Activated CD4-positive, alpha-beta T cell treated with anti-CD3 and anti-CD28 coated beads, Interleukin-10, Interleukin-2, amounts not matched to agents 100 ng/mL and 50 ng/mL, durations not matched to agents 16 hours and 8 hours (primary cell): ENCODE data around the gene SDR42E2.
A peak's percentile ranks its signal among the peaks of the same experiment; 100 is the strongest.
"Not testable (repeated sequence)": the region's sequence is repeated elsewhere in the genome, so short reads cannot be mapped to it uniquely, and the experiment has no call there.

Experiments
- DNase-seq: peaks from one replicate; pipeline ENCODE4 v3.0.0-alpha.2; 2020

SDR42E2 gene

DNA sequence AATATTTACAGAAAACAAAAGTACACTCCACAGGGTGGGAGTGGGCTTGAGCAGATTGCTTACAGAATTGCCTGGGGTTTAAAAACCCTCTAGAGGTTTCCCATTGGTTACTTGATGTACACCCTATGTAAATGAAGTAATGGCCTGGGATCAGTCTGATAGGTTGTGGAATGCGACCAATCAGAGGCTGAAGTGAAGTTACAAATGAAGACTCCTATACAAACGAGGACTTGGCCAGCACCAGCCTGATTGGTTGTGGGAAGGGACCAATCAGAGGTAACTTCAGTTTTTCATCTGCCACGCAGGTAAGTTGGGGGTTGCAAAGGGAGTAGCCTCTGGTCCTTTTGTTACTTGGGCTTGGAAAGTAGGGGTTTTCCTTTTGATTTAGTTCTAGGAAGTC, 52.6 kb downstream of the SDR42E2 start:
- no peak for DNase-seq

DNA sequence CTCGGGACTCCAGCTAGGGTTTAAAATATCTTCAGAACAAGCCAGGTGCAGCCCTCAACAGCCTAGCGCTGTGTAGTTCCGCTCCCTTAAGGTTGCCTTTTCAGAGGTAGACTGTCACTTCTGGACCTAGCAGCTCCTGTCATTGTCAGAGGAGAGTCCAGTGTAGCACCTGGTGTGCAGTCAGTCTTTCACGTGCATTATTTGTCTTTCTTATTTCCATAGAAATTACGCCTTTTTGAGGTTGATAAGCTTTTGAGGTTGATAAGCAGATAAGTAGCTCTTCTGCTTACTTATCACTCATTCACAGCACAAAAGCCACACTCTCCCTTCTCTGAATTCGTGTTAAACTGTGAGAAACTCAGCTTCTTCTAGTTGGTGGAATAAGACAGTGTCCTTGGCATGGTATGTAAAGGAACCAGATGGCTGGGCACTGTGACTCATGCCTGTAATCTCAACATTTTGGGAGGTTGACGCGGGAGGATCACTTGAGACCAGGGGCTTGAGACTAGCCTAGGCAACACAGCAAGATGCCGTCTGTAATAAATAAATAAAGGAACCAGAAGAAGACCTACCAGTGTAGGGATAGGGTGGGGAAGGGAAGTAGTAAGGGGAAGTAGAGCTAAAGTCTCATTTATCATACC, 54.0 kb downstream of the SDR42E2 start:
- DNase-seq = no peak

DNA sequence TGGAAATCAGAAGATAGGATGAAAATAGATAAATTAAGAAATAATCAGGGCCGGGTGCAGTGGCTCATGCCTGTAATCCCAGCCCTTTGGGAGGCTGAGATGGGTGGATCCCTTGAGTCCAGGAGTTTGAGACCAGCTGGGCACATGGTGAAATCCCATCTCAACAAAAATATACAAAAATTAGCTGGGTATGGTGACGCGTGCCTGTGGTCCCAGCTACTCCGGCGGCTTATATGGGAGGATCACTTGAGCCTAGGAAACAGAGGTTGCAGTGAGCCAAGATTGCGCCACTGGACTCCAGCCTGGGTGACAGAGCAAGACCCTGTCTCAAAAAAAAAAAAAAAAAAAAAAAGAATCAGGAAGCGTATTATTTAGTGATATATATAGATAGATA, 54.5 kb downstream of the SDR42E2 start:
- DNase-seq = not testable (repeated sequence)

DNA sequence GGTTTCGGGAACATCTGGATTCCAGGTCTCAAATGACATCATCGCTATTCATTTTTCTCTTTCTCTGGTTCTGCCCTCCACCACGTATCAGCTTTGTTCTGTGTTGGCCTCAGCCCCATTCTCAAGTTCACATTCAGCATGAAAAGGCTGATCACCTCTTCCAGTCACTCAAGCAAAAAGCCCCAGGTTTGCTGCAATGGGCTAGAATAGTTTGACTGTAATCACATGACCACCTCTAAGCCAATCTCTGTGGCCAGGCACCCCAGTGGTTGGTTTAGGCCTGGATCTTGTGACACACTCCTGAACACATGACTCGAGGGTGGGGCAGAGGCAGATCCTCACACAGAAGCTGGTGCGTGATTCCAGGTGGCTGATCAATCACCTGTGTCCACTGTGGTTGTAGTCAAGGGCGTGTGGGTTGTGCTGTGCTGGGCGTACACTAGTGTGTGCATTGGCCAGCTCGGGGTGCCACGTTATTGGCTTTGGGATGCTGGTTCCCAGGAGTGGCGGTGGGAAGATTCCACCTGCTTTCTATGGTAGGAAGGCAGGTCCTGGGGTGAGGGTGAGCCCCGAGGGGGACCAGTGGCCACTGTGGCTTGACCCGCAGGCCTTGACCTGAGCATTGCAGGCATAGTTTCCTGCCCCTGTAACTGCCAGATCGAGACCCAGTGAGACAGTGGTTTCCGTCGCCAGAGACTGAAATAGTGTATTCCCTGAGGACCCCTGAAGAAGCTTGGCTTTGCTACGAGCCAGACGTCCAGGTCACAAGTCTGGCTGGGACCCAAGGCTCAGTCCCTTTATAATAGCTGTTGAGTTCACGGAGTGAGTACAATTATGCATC, 55.8 kb downstream of the SDR42E2 start:
- peak; percentile 45 for DNase-seq

DNA sequence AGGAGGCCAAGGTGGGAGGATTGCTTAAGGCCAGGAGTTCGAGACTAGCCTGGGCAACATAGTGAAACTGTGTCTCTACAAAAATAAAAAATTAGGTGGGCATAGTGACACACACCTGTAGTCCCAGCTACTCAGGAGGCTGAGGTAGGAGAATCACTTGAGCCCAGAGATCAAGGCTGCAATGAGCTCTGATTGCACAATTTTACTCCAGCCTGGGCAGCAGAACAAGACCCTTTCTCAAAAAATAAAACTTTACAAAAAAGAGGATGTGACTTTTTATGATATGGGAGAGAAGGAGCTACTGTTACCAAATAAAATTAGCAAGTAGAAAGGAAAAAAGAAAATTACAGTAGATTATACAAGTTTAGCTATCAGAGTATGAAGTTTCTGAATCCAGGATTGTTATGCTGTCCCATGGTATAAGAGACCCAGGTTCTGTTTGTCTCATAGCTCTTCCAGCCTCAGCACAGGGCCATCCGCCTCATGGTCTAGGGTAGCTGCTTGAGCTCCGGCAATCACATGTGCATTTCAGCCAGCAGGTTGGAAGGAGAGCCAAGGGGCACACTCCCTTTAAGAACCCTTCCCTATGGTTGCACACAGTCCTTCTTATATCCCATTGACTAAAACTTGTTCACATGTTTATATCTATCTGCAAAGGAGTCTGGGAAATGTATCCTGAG, 57.2 kb downstream of the SDR42E2 start:
- DNase-seq = no peak

DNA sequence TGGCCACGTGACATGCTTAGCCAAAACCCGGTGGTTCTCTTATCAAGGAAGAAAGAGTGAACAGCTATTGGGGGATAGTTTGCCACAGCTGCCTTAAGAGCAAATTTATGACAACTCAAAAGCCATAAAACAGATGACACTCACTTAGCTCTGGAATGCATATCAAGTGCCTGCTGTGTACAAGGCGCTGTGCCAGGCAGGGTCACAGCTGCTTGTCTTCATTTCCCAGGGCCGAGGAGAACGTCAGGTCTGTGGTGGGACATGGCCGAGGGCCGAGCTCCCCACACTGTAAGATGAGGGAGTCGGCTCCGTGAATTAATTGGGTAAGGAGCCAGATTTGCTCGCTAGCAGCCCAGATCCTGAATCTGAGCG, 57.7 kb downstream of the SDR42E2 start:
- DNase-seq = no peak

DNA sequence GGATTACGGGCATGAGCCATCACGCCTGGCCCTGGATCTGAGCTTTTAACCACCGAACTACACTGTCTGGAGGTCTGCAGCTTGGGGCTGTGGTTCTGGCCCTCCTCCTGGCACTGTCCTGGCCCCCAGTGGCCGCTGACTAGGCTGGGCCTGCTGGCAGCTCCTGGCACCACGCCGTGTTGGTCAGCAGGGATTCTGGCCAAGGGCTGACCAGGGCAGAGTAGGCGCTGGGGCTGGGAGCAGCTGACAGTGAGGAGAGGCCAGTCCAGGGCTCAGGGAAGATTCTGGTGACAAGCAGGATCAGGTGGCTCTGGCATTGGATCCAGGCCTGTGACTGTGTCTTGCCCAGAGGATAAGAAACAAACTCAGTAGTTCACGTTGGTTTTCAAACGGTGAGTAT, 58.4 kb downstream of the SDR42E2 start:
- no peak for DNase-seq

DNA sequence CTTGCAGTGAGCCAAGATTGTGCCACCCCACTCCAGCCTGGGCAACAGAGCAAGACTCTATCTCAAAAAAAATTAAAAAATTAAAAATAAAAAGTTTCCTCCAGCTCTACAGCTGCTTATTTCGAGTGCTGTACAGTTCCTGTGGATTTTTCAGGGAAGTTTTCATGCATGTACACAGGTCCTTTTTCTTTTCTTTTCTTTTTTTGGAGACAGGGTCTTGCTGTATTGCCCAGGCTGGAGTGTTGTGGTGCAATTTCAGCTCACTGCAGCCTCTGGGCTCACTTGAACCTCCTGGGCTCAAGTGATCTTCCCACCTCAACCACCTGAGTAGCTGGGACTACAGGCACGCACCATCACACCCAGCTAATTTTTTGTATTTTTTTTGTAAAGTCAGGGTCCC, 59.7 kb downstream of the SDR42E2 start:
- no peak for DNase-seq

DNA sequence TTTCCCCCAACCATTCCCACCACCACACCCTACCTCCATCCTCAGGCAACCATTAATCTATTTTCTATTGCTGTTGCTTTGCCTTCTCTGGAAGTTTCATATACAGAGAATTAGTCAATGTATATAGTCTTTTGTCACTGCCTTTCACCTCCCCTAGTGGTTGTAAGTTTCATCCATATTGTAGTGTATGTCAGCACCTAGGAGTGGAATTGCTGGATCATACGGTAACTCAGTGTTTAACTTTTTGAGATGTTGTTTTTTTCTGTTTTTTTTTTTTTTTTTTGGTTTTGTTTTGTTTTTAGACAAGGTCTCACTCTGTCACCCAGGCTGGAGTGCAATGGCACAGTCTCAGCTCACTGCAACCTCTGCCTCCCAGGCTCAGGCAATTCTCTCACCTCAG, 60.7 kb downstream of the SDR42E2 start:
- no peak for DNase-seq

DNA sequence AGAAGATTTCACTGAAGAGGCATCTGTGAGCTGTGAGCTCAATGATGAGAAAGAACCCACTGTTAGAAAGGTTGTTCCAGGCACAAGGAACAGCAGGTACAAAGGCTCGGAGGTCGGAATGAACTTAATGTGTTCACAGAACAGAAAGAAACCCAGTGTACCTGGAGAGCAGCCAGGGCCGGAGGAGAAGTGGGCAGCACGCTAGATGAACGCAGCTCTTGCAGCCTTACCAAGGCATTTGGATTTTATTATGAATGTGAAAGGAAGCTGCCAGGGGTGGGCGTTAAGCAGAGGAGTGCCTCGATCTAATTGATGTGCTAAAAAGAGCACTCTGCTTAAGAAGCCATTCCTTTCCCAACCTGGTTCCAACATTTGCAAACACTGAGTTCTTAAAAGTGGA, 62.8 kb downstream of the SDR42E2 start:
- no peak for DNase-seq

DNA sequence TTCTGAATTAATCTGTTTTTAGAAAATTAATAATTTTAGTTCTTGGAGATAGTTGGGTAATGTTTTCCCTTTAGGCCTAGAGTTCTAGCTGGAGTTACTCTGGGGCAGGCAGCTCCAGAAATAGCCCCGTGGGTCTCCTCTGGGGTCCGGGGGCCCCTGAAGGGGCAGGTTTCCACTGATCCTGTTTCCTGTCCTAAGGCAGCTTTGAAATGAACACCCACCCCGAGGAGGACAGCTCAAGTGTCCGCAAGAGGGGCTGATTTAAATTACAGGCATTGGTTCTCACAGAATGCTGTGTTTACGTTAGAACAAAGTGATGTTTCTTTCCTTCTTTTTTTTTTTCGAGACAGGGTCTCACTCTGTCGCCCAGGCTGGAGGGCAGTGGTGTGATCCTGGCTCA, 67.6 kb downstream of the SDR42E2 start:
- DNase-seq = no peak

DNA sequence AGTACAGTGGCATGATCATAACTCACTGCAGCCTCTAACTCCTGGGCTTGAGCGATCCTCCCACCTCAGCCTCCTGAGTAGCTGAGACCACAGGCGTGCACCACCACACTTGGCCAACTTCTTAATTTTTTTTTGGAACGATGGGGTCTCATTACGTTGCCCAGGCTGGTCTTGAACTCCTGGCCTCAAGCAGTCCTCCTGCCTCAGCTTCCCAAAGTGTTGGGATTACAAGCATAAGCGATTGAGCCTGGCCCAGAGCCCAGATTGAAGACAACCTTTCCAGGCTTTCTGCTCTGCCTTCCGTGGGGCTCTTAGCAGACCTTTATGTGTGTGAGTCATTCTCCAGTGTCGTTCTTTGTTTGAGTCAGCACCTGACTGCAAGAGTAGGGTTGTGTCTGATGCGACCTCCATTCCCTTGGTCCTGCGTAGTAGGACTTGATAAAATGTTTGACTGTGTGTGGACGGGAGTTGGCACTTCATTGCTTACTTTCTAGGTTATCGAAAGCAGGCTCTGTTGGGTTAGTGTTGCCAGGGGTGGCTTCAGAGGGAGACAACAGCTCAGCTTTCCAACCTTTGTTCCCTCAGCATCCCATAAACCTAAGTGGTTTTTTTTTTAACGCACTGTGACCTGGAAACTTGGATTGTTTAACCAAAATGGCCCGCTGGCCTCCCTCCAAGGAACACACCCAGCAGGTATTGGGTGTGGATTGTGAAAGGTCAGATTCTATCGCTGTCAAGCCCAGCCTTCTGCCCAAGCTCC, 70.2 kb downstream of the SDR42E2 start:
- peak; percentile 86 for DNase-seq

DNA sequence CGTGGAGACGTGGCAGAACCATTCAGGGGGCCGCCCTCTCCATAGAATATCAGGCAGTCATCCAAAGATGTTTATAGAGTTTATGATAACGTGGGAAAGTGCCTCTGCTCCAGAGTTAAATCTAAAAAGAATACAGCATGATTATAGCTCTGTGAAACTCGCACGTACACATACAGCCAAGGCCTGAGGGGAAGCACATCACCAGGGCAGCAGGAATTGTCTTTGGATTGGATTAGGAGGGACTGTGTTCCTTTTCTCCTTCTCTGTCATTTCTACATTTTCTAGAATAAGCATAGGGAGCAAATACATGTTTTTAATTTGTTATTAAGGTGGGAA, 70.7 kb downstream of the SDR42E2 start:
- no peak for DNase-seq

DNA sequence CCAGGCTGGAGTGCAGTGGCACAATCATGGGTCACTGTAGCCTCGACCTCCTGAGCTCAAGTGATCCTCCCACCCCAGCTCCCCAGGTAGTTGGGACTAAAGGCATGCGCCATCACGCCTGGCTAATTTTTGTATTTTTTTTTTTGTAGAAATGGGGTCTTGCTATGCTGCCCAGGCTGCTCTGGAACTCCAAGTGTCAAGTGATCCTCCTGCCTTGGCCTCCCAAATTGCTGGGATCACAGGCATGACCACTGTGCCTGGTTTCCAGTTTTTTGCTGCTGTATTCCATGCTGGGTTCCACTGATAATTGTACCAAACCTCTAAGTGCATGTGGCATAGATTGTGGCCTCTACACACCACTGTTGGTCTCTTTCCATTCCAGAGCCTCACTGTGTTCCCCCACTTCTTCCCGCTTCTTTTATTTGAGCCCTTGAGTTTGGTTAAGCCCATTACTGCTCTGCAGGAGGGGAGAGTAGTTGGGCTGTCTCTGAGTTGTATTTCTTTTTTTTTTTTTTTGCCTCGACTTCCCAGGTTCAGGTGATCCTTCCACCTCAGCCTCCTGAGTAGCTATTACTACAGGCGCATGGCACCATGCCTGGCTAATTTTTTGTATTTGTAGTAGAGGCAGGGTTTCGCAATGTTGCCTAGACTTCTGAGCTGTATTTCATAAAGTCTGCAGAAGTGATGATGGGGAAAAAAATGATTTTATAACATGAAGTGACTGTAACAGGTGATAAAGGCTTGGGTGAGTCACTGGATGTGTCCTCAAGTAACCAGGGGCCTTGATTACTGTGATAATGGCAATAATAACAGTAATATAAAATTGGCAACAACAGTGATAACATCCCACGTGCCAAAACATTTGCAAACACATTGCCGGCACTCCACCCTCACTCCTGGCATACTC, 73.8 kb downstream of the SDR42E2 start:
- DNase-seq = no peak

DNA sequence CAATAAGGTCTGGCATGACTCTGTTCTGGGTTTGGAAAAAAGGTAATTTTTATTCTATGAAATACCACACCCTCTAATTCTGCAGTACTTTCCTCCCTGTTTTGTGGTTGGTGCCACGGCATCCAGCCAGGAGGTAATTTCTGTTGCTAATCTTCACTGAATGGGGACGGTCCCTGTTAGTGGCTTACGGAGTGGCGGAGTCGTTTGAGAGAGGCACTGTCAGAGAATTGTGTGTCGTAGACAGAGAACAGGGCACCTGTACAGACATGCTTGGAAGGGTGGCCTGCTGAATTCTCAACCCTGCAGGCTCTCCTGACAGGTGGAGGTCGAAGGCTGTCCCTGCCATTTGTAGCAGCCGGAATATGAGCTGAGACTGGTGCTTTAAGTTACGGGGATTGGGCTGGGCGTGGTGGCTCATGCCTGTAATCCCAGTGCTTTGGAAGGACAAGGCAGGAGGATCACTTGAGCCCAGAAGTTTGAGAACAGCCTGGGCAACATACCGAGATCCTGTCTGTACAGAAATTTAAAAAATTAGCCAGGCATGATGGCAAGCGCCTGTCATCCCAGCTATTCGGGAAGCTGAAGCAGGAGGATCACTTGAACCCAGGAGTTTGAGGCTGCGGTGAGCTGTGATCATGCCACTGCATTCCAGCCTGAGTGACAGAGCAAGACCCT, 77.0 kb downstream of the SDR42E2 start:
- DNase-seq = no peak

DNA sequence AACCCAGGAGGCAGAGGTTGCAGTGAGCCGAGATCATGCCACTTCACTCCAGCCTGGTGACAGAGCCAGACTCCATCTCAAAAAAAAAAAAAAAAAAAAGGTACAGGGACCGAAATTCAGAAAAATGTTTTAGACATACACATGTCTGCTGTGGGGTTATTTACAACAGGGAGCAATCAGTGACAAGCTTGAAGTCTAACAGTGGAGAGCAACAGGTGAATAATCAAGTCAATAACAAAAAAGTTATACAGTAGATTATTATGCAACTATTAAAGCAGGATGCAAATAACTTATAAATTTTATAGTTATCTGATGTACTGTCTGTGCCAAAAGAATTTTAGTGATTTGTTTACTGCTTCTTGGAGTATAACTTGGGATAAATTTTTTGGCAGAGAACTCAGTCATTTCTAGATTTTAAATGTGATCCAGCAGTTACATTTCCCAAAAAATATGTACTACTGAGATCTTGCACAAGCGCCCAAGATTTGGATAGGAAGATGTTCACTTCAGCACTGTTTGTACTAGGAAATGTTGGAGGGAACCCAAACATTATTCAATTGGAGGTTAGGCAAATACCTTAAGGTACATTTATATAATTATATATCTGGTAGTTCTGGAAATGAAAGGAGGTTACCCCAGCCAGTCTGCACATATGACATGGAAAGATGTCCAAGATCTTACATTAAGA, 77.9 kb downstream of the SDR42E2 start:
- DNase-seq = no peak
